ENCODE measurements around the gene RLN3.

Gene RLN3, protein sequence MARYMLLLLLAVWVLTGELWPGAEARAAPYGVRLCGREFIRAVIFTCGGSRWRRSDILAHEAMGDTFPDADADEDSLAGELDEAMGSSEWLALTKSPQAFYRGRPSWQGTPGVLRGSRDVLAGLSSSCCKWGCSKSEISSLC

GRCh38 chr19:14027856-14028450 lies at the start of gene RLN3:
RLN3 (plus strand) TSS chr19:14028148; CDS start chr19:14028205, 57 bp downstream.
- CTCF ChIA-PET = interaction anchor here (0.7 kb wide), 1 partner anchor 1141 kb away, joined by 6 read pairs; the partner anchor contains the start of gene KLF1
- POLR2A ChIA-PET (ENCODE audit: low non-redundant PET) = no interaction called here
- no peak for DNase-seq (ENCODE audit: low spot score)

DNA sequence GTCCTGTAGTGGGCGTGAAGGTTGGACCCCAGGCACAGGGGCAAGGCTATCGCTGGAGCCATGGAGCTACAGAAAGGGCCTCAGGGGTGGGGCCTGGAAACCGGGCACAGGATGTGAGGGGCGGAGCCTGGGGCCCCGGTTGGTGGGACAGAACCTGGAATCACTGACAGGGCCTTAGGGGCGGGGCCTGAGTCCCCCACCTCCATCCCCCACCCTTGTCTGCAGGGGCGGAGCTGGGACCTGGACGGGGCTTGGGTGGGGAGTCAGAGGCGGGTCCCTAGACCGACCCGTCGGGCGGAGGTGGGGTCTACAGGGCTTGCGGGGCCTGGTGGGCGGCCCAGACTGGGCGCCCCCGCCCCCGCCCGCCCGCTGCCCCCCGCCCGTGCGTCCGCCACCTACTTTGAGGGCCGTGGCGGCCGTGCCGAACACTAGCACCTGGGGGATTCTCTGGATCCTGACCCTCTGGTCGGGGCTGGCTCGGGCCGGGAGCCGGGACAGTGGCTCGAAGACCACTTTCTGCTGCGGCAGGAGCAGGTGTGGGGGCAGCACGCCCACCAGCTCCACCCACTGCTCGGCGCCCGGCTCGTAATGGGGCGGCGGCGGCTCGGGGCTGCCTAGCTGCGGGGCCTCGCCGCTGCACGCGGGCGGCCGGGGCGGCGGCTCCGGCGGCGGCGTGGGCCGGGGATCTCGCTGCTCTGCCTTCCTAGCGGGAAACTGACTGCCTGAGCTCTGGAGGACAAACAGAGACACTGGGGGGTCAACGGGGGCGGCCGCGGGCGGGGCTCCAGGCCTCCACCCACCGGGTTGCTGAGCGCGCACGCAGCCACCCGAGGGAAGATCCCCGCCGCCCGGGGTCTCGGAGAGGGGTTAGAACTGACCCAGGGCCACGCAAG lies 49.4 kb upstream of the RLN3 start:
- CTCF ChIA-PET = interaction anchor here (0.6 kb wide), 1 partner anchor 44 kb away, joined by 6 read pairs; no protein-coding TSS in a partner anchor
- POLR2A ChIA-PET (ENCODE audit: low non-redundant PET) = no interaction called here
- peak; percentile 57 for DNase-seq (ENCODE audit: low spot score)
- peak overlapping the region; percentile 75 for H3K27ac ChIP-seq
- TF ChIP-seq CTCF (conservative IDR thresholded peaks at IDR 0.05; ENCODE audit: low read depth) = no peak

More at GRCh38 chr19:14027856-14028450, at the start of gene RLN3:
- TF ChIP-seq CTCF (conservative IDR thresholded peaks at IDR 0.05; ENCODE audit: low read depth) = no peak
- H3K27ac ChIP-seq = no peak within 1 kb of the TSS

DNA sequence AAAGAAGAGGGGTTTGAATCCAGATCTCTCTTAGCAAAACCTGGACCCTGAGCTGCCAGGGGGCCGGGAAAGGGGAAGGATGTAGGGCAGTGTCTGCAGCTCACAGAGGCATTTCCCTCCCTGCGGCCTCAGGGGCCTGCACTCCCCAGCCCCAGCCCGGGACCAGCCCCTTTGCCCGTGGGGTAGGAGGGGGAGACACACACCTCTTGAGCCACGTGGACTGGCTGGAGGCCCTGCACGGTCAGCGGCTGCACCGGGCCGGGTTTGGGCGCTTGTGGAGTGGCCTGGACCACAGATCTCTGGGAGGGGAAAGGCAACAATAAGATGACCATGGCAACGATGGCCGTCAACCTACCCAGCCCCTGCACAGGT lies 48.7 kb upstream of the RLN3 start:
- POLR2A ChIA-PET (ENCODE audit: low non-redundant PET) = no interaction called here
- peak overlapping the region; percentile 75 for H3K27ac ChIP-seq
- TF ChIP-seq CTCF (conservative IDR thresholded peaks at IDR 0.05; ENCODE audit: low read depth) = no peak
- DNase-seq (ENCODE audit: low spot score) = no peak
- CTCF ChIA-PET = no interaction called here

GRCh38 chr19:13979686-13980085 lies 48.3 kb upstream of the RLN3 start:
- ChIA-PET CTCF (no interaction called here), POLR2A (ENCODE audit: low non-redundant PET) (no interaction called here)
- no peak for TF ChIP-seq CTCF (conservative IDR thresholded peaks at IDR 0.05; ENCODE audit: low read depth)
- DNase-seq (ENCODE audit: low spot score) = no peak
- H3K27ac ChIP-seq = peak overlapping the region; percentile 75

DNA sequence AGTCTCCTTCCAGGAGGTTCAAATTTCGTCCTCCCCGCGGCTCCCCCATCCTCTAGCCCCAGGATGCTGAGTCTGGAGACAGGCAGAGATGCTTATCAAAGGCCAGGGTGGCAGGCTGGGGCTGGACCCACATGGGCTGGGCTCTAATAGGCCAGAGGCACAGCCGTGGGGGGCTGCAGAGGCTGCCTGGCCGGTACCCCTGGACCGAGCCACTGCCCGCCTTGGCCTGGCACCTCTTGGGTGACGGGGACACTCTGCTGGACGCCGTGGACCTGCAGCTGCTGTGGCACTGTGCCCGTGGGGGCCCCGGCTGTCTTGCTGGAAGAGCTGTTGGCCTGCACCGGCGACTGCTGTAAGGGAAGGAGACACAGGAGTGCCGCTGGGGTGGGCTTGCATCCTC lies 47.6 kb upstream of the RLN3 start:
- POLR2A ChIA-PET (ENCODE audit: low non-redundant PET) = no interaction called here

More for the DNA sequence above, 47.6 kb upstream of the RLN3 start:
- no peak for TF ChIP-seq CTCF (conservative IDR thresholded peaks at IDR 0.05; ENCODE audit: low read depth)
- no peak for DNase-seq (ENCODE audit: low spot score)
- CTCF ChIA-PET = no interaction called here
- no peak overlapping the region for H3K27ac ChIP-seq

Data from RWPE1 (cell line).